Type B pancreatic cell (in vitro differentiated cells): Measurements from ENCODE around the gene ECSCR. TPM values are rescaled to one million over a fixed set of nuclear protein-coding genes. Genes with fewer than 3 reads are reported as not detected.
"Not testable (repeated sequence)": the region's sequence is repeated elsewhere in the genome, so short reads cannot be mapped to it uniquely, and the experiment has no call there.

Source experiments
- DNase-seq: peaks from one replicate; pipeline ENCODE4 v3.0.0; 2021; ENCODE audit warnings: mixed read lengths; ENCODE audit not compliant: unreplicated experiment; ENCODE audit errors: extremely low spot score
- H3K27ac Mint-ChIP-seq: 2 replicates; pipeline ENCODE4 v1.8.0; 2021; ENCODE audit warnings: mild to moderate bottlenecking, mixed read lengths
- H3K27me3 Mint-ChIP-seq: 2 replicates; pipeline ENCODE4 v1.8.0; 2021; ENCODE audit warnings: mixed read lengths
- H3K36me3 Mint-ChIP-seq: 2 replicates; pipeline ENCODE4 v1.8.0; 2021; ENCODE audit warnings: mixed read lengths
- H3K4me1 Mint-ChIP-seq: one replicate; pipeline ENCODE4 v1.8.0; 2021; ENCODE audit warnings: mixed read lengths; ENCODE audit not compliant: unreplicated experiment
- H3K4me3 Mint-ChIP-seq: 2 replicates; pipeline ENCODE4 v1.8.0; 2021; ENCODE audit warnings: mild to moderate bottlenecking, mixed read lengths
- H3K9me3 Mint-ChIP-seq: 2 replicates; pipeline ENCODE4 v1.8.0; 2021; ENCODE audit warnings: mixed read lengths
- long read RNA-seq: library from polyadenylated mRNA; unstranded; transcript quantifications from one replicate; pipeline ENCODE4 v2.0.0, GENCODE V29; 2020
- total RNA-seq: library from RNA; stranded (reverse); gene quantifications from 2 replicates; pipeline ENCODE4 v1.2.1, GENCODE V29; 2021; ENCODE audit warnings: low replicate concordance
- TF ChIP-seq, protein P1 (sequence below): fragments of 200-600 bp; sonication (generic); conservative IDR thresholded peaks from 2 replicates; pipeline ENCODE4 v1.5.0; 2021; ENCODE audit warnings: antibody characterized with exemption, mild to moderate bottlenecking

ECSCR gene
- not detected in 2 replicates for total RNA-seq
- long read RNA-seq, result 0 reads

GRCh38 chr5:139462586-139463276 is at the start of gene ECSCR:
TSS of gene ECSCR (minus strand) at chr5:139462743. CDS start at chr5:139462670, 73 bp downstream.
- Mint-ChIP-seq H3K4me1 (peaks cover 10% of the 10 kb centered on the region), H3K9me3 (no peaks in the 10 kb centered on the region), H3K4me3 (no peak within 1 kb of the TSS), H3K27ac (no peak within 1 kb of the TSS), H3K36me3 (no peaks in the 10 kb centered on the region), H3K27me3 (no peaks in the 10 kb centered on the region)
- DNase-seq, result no peak
- TF ChIP-seq, protein P1, sequence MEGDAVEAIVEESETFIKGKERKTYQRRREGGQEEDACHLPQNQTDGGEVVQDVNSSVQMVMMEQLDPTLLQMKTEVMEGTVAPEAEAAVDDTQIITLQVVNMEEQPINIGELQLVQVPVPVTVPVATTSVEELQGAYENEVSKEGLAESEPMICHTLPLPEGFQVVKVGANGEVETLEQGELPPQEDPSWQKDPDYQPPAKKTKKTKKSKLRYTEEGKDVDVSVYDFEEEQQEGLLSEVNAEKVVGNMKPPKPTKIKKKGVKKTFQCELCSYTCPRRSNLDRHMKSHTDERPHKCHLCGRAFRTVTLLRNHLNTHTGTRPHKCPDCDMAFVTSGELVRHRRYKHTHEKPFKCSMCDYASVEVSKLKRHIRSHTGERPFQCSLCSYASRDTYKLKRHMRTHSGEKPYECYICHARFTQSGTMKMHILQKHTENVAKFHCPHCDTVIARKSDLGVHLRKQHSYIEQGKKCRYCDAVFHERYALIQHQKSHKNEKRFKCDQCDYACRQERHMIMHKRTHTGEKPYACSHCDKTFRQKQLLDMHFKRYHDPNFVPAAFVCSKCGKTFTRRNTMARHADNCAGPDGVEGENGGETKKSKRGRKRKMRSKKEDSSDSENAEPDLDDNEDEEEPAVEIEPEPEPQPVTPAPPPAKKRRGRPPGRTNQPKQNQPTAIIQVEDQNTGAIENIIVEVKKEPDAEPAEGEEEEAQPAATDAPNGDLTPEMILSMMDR, result no peak

GRCh38 chr5:139504722-139505121 is 42.2 kb upstream of the ECSCR start:
- not testable (repeated sequence) for H3K27ac Mint-ChIP-seq, H3K36me3 Mint-ChIP-seq, H3K27me3 Mint-ChIP-seq, H3K4me1 Mint-ChIP-seq, H3K9me3 Mint-ChIP-seq, H3K4me3 Mint-ChIP-seq, DNase-seq

GRCh38 chr5:139503879-139504278 is 41.3 kb upstream of the ECSCR start:
- DNase-seq, H3K9me3 Mint-ChIP-seq, H3K4me1 Mint-ChIP-seq, H3K36me3 Mint-ChIP-seq, H3K27me3 Mint-ChIP-seq, H3K27ac Mint-ChIP-seq: not testable (repeated sequence)
- peak overlapping the region; percentile 70 for H3K4me3 Mint-ChIP-seq

DNA sequence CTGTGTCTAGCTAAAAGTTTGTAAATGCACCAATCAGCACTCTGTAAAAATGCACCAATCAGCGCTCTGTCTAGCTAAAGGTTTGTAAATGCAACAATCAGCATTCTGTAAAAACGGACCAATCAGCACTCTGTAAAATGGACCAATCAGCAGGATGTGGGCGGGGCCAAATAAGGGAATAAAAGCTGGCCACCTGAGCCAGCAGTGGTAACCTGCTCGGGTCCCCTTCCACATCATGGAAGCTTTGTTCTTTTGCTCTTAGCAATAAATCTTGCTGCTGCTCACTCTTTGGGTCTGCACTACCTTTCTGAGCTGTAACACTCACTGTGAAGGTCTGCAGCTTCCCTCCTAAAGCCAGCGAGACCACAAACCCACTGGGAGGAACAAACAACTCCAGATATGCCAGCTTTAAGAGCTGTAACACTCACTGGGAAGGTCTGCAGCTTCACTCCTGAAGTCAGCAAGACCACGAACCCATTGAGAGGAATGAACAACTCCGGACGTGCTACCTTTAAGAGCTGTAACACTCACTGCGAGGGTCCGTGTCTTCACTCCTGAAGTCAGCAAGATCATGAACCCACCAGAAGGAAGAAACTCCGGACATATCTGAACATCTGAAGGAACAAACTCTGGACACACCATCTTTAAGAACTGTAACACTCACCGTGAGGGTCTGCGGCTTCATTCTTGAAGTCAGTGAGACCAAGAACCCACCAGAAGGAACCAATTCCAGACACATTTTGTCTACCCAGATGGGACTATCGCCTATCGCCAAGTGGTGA is 40.7 kb upstream of the ECSCR start:
- H3K4me3 Mint-ChIP-seq, result peak overlapping the region; percentile 70
- not testable (repeated sequence) for H3K27me3 Mint-ChIP-seq

DNA sequence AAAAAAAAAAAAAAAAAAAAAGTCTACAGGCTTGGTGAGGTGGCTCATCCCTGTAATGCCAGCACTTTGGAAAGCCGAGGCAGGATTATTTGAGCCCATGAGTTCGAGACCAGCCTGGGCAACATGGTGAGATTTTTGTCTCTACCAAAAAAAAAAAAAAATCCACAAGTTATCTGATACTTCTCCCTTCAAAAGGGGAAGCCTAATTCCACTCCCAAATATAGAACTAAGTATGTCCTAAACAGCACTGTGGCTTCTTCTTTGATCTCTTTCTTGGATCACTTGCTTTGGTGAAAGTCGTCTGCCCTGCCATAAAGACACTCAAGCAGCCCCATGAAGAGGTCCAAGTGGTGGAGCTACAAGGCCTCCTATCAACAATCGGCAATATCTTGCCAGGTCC is 38.8 kb upstream of the ECSCR start:
- peaks cover 3% of the 10 kb centered on the region for H3K27me3 Mint-ChIP-seq
- H3K9me3 Mint-ChIP-seq, result no peaks in the 10 kb centered on the region
- DNase-seq, result no peak
- TF ChIP-seq, protein P1, result no peak
- H3K27ac Mint-ChIP-seq, result no peak overlapping the region
- no peaks in the 10 kb centered on the region for H3K36me3 Mint-ChIP-seq
- peaks cover 10% of the 10 kb centered on the region for H3K4me1 Mint-ChIP-seq
- no peak overlapping the region for H3K4me3 Mint-ChIP-seq

More for the DNA sequence above, 40.7 kb upstream of the ECSCR start:
- not testable (repeated sequence) for DNase-seq, H3K36me3 Mint-ChIP-seq, H3K9me3 Mint-ChIP-seq, H3K4me1 Mint-ChIP-seq, H3K27ac Mint-ChIP-seq

DNA sequence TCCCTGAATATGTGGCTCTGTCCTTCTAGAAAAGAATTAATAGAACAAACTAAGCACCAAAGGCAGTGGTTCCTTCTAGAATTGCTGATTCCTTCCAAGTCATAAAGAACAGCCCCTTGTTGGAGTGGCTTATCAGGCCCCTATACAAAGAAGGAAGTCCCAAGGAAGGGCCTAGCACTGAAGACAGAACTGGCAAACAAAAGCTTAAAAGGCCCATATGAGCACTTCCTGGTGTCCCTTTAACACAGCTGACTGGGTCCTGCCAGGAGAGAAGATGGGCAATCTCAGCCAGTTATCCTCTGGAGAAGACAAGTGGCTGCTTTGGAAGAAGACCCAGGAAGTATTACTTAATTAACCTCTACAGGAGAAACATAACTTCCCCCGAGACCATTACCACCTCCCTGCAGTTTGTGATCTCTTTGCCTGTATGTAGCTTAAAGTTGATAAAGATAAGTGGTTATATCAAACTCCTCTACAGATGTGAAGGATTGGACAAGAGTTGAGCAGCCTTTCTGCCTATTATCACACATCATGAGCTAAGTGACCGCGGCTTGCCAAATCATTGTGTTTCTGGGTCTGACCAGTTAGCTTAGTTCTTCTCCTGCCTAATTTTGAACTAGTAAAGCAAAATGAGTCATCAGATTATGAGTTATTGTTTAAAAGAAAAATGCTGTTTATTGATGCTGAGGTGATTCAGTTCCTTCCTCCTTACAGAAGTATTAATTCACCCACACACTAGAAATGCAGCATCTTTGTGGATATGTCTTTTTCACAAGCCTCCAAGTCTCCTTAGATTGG is 33.3 kb upstream of the ECSCR start:
- H3K4me1 Mint-ChIP-seq, result peaks cover 9% of the 10 kb centered on the region
- H3K27me3 Mint-ChIP-seq, result no peaks in the 10 kb centered on the region
- H3K36me3 Mint-ChIP-seq, result no peaks in the 10 kb centered on the region
- H3K4me3 Mint-ChIP-seq, result no peak overlapping the region
- TF ChIP-seq, protein P1, result no peak
- no peak for DNase-seq
- no peaks in the 10 kb centered on the region for H3K9me3 Mint-ChIP-seq
- H3K27ac Mint-ChIP-seq, result peak overlapping the region; percentile 72
